Ascending aorta (tissue), 2 donors: Measurements from ENCODE around the gene CYP24A1. TPM values are rescaled to one million over a fixed set of nuclear protein-coding genes. Genes with fewer than 3 reads are reported as not detected.

Experiments used
- DNase-seq, 2 donors: peaks; one replicate each; pipeline ENCODE4 v3.0.0-alpha.2; 2019; ENCODE audit warnings: low spot score in 2 of 2
- H3K27ac ChIP-seq, 2 donors: fragments of 200-600 bp; sonication (generic); one replicate each; pipeline ENCODE4 v1.5.1; 2016 to 2017; ENCODE audit warnings: mild to moderate bottlenecking in 1 of 2
- H3K27me3 ChIP-seq: fragments of 200-600 bp; sonication (generic); one replicate; pipeline ENCODE4 v1.5.1; 2017
- H3K36me3 ChIP-seq, 2 donors: fragments of 200-600 bp; sonication (generic); one replicate each; pipeline ENCODE4 v1.5.1; 2016
- H3K4me1 ChIP-seq, 2 donors: fragments of 200-600 bp; sonication (generic); one replicate each; pipeline ENCODE4 v1.5.1; 2016 to 2017; ENCODE audit warnings: mild to moderate bottlenecking in 1 of 2
- H3K4me3 ChIP-seq, 2 donors: fragments of 200-600 bp; sonication (generic); one replicate each; pipeline ENCODE4 v1.5.1; 2016 to 2017; ENCODE audit warnings: mild to moderate bottlenecking in 1 of 2
- H3K9me3 ChIP-seq, 2 donors: fragments of 200-600 bp; sonication (generic); one replicate each; pipeline ENCODE4 v1.5.1; 2016
- intact Hi-C: fragments of 100-400 bp; cut with DNase I; formaldehyde crosslinking; loops from one replicate; pipeline ENCODE4 v1.15.1; 2023
- total RNA-seq: library from RNA; depleted of rRNA; stranded (reverse); fragments of >200 nt; gene quantifications from one replicate; pipeline ENCODE4 v1.1.0, GENCODE V29; 2016
- TF ChIP-seq, protein P1 (sequence below), 3 experiments: fragments of 200-600 bp in 2 of 3; fragments of 450-650 bp in 1 of 3; sonication (generic) in 2 of 3; IDR thresholded peaks; one replicate each; pipeline ENCODE4 v1.5.1; 2016 to 2019; ENCODE audit warnings: antibody characterized with exemption in 3 of 3, mild to moderate bottlenecking in 1 of 3, moderate library complexity in 1 of 3

CYP24A1 gene
- total RNA-seq, 1 donor from 2014 or later, result not detected

DNA sequence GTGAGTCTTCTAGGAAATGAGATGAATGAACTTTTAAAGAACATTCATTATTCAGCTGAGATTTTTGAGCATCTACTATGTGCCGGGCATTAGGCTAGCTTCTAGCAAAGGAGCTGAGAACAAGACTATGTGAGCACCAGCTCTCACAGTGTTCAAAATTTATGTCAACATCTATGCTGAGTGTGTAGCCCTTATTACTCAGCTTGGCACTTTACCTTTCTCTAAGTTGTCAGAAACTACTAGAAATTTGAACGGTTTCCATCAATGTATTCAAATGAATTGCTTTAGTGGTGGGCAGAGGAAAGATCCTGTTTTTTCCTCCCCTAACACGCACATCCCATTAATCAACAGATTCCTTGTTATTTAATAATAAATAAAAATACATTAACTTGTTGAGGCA, 33.3 kb downstream of the CYP24A1 start:
- Histone ChIP-seq H3K27me3 (no peaks in the 10 kb centered on the region), H3K27ac (no peak overlapping the region), H3K9me3 (no peaks in the 10 kb centered on the region), H3K4me1 (no peaks in the 10 kb centered on the region), H3K36me3 (no peaks in the 10 kb centered on the region), H3K4me3 (no peak overlapping the region)
- TF ChIP-seq, protein P1, sequence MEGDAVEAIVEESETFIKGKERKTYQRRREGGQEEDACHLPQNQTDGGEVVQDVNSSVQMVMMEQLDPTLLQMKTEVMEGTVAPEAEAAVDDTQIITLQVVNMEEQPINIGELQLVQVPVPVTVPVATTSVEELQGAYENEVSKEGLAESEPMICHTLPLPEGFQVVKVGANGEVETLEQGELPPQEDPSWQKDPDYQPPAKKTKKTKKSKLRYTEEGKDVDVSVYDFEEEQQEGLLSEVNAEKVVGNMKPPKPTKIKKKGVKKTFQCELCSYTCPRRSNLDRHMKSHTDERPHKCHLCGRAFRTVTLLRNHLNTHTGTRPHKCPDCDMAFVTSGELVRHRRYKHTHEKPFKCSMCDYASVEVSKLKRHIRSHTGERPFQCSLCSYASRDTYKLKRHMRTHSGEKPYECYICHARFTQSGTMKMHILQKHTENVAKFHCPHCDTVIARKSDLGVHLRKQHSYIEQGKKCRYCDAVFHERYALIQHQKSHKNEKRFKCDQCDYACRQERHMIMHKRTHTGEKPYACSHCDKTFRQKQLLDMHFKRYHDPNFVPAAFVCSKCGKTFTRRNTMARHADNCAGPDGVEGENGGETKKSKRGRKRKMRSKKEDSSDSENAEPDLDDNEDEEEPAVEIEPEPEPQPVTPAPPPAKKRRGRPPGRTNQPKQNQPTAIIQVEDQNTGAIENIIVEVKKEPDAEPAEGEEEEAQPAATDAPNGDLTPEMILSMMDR (IDR thresholded peaks at IDR 0.05), result no peak
- no peak for DNase-seq
- intact Hi-C loops, result no loop called here

DNA sequence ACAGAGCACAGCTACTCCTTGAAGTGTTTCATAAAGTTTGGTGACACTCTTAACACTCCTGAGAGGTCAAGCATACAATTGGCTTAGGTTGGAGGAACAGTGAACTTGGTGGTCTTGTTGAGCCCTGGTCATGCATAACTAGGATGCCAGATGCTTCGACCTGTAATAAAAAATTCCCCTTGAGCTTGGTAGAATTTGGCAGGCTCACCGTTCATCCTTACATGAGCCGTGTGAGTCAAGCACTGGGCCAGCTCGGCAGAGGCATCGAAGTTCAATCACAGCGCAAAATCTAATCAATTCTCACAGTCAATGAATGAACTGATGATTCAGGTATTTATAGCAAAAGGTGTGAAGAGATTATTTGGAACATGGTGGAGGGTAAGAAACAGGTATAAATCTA, 33.7 kb downstream of the CYP24A1 start:
- Histone ChIP-seq H3K4me1 (no peaks in the 10 kb centered on the region), H3K36me3 (no peaks in the 10 kb centered on the region), H3K27ac (no peak overlapping the region), H3K27me3 (no peaks in the 10 kb centered on the region), H3K9me3 (no peaks in the 10 kb centered on the region), H3K4me3 (no peak overlapping the region)
- intact Hi-C loops, result no loop called here
- TF ChIP-seq, protein P1 (IDR thresholded peaks at IDR 0.05), result no peak
- no peak for DNase-seq

DNA sequence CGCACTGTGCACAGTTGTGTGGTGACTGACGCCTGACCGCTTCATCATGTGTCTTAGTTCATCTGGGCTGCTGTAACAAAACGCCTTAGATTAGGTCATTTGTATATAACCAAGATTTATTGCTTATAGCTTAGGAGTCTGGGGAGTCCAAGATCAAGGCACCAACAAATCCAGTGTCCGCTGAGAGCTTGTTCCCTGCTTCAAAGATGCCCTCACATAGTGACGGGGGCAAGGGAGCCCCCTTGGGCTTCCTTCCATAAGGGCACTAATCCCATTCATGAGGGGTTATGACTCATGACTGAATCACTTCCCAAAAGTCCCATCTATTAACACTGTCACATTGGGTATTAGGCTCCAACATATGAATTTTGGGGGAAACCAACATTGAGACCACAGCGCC, 34.6 kb downstream of the CYP24A1 start:
- intact Hi-C loops, result no loop called here
- DNase-seq, result no peak
- TF ChIP-seq, protein P1 (IDR thresholded peaks at IDR 0.05), result no peak
- Histone ChIP-seq H3K4me3 (no peak overlapping the region), H3K4me1 (no peaks in the 10 kb centered on the region), H3K36me3 (no peaks in the 10 kb centered on the region), H3K27me3 (no peaks in the 10 kb centered on the region), H3K27ac (no peak overlapping the region), H3K9me3 (no peaks in the 10 kb centered on the region)

DNA sequence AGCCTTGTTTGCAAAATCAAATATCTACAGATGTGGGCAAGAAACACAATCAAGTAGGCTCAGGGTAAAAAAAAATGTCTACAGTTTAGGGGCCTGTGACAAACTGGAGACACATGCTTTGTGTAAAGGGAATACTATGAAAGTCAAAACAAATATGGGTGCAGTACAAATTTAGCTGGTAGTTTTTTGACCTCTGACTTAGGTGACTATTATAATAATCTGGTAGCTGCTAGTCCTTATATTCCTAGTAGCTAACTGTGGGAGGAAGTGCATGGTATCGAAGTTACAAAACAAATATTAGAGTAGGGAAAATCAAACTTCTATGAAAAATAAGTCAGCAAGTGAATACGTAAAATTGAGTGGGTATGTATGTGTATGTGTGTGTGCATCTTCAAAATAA, 35.4 kb downstream of the CYP24A1 start:
- Histone ChIP-seq H3K27ac (no peak overlapping the region), H3K27me3 (no peaks in the 10 kb centered on the region), H3K36me3 (no peaks in the 10 kb centered on the region), H3K4me1 (no peaks in the 10 kb centered on the region), H3K9me3 (no peaks in the 10 kb centered on the region), H3K4me3 (no peak overlapping the region)
- intact Hi-C loops, result no loop called here
- TF ChIP-seq, protein P1 (IDR thresholded peaks at IDR 0.05), result no peak
- no peak for DNase-seq

DNA sequence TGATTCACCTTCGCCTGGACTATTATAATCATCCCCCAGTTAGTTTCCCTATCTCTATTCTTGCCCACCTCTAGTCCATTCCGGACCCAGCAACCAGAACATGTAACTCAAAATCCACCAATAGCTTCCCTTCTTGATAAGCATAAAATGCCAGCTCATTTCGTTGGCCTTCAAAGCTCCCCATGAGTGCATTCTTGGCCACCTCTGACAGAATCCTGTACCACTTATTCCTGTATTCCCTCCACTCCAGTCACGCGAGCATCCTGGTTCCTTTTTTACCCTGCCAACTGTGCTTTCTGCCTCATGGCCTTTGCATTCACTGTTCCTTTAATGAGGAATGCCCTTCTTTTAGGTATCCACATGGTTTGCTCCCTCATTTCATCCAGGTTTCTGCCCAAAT, 36.7 kb downstream of the CYP24A1 start:
- no peaks in the 10 kb centered on the region for H3K4me1 ChIP-seq
- TF ChIP-seq, protein P1 (IDR thresholded peaks at IDR 0.05), result no peak
- DNase-seq, result no peak
- H3K27me3 ChIP-seq, result no peaks in the 10 kb centered on the region
- no peak overlapping the region for H3K4me3 ChIP-seq
- no peak overlapping the region for H3K27ac ChIP-seq
- H3K36me3 ChIP-seq, result no peaks in the 10 kb centered on the region
- intact Hi-C loops, result no loop called here
- no peaks in the 10 kb centered on the region for H3K9me3 ChIP-seq
